M059J (cell line): ENCODE results near the gene PAM16. TPM values are rescaled to one million over a fixed set of nuclear protein-coding genes. Genes with fewer than 3 reads are reported as not detected.

Source experiments
- DNase-seq: peaks from one replicate; pipeline ENCODE4 v3.0.0-alpha.2; 2012; ENCODE audit warnings: low read depth
- total RNA-seq: library from RNA; depleted of rRNA; stranded (reverse); fragments of >200 nt; shearing (Covaris generic); gene quantifications from 2 replicates; pipeline ENCODE4 v1.2.3, GENCODE V29; 2014

Gene PAM16
- total RNA-seq, 1 experiment from 2014 or later = 38.6 TPM

DNA sequence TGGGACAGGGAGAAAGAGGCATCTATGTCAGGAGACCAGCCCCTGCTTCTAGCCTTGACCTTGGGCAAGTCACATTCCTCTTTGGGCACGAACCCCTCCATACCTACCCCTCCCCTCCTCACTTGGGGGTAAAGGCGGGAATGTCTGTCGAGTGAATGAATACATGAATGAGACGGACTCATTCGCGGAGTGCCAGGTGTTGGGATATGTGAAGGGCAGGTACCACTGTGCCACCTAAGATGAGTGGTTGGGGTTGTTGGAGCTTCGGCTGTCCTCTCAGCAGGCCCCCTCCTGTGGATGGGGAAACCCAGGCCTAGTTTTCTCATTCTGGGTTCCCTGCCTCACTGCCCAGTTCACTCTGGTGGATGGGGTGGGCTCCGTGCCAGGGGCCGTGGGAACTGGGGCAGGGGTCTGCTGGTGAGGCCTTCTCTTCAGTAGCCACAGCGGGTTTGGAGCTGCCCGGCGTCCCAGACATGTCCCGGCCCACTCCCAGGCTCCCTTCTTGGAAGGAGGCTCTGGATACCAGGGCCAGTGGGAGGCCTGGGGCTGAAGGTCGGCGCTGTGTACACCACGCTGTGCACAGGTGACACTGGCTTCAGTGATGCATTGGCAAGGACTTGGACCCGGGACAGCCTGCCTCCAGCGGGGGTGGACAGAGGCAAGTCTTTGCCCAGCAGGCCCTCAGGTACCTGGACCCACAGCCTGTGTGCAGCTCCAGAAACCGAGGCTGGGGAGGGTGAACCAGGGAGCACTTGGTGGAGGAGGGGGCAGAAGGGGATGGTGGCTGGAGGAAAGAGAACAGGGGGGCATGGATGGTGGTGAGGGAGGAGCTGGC, 29.6 kb downstream of the PAM16 start:
- DNase-seq = no peak

DNA sequence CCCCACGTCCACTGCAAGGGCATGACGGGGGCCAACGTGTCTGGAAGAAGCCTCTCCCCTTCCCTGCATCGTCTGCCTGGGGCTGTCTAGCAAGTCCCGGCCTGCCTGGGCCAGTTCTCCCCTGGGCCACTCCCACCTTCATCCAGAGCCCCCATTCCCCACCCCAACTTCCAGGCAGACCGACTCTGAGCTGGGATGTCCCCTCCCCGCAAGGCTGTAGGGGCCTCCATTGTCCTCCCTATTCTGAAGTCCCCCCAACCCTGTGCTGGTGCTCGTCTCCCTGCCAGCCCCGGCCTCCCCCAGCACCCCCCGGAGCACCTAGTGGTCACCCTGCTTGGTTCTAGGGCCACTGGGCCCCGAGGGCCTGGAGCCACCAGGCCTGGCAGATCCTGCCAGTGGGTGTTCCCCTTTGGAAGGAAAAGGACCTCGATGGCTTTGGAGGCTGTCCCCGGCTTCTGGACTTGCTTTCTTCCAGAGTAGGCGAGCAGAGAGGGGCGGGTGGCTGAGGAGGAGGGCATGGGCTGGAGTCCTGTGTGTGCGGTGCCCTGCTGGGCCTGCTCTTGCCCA, 30.5 kb downstream of the PAM16 start:
- no peak for DNase-seq

DNA sequence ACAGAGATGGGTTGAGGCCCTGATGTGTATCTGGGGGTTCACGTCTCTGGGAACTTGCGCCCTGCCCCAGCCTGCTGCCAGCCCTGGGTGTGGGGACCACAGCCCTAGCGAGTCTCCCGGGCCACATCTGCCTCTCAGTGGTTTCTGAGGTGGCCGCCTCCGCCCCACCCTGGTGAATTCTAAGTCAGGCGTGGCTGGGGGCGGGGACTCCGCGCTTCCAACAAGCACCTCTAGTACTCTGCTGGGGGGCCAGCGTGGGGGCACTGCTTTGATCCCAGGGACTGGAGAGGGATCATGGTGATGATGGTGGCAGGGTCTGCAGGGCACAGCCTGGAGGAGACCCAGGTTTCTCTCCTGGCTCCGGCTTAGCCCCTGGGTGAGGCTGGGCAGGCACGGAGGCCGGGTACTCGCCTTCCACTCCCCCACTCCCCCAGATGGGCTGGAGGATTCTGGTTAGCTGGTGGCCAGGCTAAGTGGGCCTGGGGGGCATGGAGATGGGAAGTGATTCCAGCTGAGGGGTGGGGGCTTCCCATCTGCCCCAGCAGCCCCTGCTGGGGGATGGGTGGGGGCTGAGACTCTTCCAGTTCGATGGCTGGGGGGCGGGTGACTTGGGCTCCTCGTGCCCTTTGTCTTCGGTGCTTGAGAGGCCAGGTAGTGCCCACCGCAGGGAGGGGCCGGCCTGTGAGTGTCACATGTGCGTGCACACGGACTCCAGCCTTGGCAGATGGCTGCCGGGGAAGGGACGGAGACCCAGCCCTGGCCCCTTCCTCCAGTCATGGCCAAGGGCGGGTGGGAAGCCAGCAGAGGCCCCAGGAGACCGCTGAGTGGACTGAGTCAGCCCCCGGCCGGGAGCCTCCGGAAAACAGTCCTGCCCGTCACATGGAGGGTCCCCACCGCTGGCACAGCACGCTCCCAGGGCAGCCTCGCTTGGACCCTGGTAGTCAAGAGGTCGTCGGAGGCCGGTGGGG, 31.4 kb downstream of the PAM16 start:
- DNase-seq = no peak

DNA sequence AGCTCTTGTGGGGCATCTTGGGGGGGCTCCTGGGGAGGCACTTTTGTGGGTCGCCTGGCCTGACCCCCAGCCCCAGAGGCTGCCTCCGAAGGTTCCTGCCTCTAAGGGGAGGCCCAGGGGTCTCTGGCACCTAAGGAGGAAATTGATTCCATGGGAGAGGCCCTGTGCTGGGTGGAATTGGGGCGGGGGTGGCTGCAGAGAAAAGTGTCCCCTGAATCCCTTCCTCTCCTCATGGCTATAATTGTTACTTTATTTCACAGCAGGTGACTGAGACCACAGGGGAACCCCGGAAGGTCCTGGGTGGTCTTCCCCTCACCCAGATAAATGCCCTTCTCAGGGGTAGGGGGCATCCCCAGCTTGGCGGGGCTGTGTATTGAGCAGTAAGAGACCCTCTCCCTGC, 32.2 kb downstream of the PAM16 start:
- no peak for DNase-seq

DNA sequence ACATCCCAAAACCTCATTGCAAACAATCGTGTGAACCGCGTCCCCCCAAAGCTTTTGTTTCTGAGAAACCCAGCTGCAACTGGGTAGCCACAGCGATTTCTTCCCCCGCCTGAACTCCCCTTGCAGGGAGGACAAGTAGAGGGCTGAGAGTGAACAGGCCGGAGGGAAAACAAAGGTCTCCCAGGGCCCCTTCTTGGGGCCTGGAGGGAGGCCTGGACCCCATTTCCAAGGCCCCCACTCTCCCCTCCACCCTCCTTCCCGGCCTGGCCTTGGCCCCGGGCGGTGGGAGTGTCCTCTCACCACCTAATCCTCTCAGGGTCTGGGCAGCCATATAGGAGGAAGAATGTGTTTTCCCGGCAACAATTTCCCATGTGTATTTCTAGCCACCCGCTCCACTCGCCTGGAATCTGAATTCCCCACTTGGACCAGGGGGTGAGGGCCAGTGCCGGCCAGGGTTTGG, 32.6 kb downstream of the PAM16 start:
- no peak for DNase-seq

DNA sequence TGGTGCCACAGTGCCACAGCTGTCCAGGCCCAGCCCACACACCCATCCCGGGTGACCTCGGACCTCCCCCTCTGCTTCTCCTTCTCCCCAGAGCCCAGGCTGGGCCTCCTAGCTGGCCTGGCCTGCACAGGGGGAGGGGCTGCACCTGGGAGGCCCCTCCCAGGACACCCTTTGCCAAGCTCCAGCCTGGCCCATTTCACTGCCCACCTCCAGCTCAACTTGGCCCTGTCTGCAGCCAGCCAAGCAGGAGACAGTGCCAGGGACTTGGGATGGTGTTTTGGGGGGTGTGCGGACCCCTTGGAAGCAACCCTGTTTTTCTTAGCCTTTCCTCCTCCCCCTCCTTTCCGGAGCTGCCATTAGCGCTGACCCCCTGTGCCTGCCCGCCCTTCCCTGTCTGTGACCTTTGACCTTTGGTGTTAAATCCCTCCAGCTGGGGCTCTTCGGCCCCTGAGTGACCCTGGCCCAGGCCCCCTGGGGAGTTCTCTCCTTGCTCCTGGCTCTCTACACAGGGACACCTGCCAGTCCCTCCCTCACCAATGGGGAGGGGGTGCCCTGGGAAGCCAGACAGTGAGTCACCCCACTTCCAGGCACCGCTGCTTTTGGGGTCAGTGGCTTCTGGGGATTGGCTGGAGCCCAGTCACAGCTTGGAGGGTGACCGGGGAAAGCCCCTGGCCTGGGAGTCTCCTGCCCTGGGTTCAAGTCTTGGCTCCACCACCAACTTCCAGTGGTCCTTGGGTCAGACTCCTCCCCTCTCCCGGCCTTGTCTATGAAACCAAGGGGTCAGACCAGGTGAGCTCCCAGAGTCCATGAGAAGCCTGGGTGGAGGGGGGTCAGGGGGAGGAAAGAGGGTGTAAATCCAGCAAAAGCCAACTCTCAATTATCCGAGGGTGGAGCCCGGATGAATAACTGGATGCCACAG, 33.3 kb downstream of the PAM16 start:
- peak; percentile 61 for DNase-seq

DNA sequence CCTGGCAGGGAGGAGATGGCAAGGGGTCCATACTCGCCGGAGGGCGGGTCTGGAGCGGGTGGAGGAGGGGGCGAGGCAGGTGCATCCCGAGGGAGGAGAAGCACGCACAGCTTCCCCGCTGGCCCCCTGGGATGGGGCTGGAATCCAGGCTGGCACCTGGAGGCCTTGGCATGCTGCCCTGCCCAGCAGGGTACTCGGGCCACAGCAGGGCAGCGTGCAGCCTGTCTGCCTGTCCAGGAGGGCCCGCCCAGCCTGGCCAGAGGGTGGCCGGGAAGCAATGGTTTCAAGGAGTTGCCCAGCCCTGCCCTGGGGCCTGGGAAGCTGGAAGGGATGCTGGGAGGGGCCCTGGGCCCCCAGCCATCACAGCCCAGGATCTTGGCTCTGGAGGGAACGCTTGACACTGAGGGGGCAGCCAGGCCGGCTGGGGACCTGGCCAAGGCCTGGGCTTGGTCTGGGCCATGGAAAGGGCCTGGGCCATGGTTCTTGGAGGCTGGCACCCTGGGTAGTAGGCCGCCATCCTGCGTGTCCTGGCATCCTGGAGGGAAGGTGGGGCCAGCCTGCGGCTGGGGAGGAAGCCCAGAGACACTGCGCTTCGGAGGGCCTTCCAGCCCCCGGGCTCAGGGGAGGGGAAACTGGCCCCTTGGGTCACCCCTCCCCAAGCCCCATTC, 34.1 kb downstream of the PAM16 start:
- DNase-seq = peak; percentile 81

DNA sequence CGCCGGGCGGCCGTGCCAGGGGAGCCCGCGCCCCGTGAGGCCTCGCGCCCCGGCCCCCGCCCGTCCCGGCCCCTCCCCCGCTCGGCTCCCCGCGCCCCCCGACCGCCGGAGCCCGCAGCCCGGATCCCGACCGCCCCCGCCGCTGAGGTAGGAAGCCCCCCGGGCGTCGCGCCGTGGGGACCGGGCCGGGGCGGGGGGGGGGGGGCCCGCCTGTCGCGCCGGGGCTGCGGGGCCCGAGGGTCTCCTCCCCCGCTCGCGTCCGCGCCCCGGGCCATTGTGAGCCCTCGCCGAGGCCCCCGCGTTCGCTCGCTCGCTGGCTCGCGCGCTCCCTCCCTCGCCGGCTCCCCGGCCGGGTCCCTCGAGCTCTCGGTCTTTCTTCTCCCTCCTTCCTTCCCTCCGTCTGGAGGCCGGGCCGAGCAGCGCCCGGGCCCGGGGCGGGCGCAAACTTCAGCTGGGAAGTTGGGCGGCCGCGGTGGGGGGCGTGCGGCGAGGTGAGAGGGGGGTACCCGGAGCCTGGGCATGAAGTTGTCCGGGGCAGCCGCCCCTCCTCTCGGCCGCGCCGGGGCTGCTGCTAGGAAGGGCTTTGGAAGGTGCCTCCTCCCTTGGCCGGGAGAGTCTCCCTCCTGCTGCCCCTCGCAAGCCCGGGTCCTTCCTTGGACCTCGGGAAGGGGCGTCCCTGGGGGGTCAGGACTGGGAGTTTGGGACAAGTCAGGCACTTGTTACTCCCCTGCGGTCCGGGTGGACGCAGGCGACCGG, 34.8 kb downstream of the PAM16 start:
- DNase-seq = peak; percentile 47

DNA sequence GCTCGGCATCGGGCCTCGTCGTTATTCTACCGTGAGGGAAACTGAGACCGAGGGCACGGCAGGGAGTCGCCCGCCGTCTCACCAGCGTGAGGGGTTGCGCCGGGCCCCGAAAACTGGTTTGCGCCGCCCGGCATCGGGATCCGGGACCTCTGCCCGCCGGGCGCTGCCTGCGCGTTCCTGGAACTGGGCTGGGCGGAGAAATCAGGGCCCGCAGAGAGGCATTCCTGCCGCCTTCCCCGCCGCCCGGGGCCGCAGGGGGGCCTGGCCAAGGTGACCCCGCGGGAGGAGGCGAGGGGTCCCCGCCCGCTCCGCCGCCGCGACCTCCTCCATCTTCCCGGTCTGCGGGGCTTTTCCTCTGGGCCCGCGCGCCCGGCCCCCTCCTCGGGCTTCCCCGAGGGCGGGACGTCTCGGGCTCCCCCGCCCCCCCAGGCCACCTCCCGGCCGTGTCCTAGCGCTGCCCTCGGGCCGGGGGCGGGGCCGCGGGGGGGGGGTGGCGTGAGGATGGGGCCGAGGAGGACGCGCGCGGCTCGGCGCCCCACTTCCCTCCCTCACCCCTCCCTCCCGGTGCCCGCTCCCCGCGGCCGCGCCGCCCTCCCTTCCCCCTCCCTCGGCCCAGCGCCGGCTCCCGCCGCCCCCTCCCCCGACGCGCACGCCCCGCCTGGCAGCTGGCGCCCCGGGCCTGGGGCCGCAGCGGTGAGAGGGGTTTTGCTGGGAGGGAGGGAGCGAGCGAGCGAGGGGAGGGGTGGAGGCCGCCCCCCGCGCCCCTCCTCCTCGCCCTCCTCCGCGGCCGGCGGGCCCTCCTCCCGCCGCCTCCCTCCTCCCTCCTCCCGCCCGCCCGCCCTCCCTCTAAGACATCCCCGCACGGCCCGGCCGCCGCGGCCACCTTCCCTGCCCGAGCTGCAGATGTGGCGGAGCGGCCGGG, 35.7 kb downstream of the PAM16 start, which contains the start of gene GLIS2:
Gene GLIS2 (plus strand): TSS at position 882 of the 922 bp plus-strand sequence. CDS start 16,214 bp downstream, outside the sequence.
- peak; percentile 69 for DNase-seq

DNA sequence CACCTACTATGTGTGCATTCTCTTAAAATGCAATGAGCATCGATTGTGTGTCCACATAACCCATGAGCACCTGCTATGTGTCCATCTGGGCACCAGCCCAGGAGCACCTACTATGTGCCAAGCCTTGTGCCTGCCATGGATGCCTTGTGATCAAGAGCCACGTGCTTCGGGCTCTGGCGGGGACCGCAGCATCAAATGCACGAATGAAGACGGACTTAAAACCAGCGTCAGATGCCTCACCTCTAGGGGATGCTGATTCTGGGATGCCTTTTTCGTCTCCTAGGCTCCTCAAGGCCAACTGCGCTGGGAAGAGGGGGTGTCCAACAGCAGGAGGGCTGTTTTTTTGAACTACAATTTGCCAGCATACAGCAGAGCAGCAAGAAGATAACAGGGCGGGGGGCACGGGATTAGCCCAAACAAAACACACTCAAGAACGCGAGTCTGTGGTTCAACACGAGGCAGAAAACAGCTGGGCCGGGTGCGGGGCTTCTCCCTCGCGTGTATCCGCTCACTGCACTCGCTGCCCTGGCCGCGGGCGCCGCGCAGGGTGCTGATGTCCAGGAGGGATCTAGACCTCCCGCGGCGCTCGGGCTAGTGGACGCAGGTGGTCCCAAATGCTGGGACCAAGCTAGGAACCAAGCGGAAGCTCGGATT, 36.5 kb downstream of the PAM16 start:
- peak; percentile 55 for DNase-seq

DNA sequence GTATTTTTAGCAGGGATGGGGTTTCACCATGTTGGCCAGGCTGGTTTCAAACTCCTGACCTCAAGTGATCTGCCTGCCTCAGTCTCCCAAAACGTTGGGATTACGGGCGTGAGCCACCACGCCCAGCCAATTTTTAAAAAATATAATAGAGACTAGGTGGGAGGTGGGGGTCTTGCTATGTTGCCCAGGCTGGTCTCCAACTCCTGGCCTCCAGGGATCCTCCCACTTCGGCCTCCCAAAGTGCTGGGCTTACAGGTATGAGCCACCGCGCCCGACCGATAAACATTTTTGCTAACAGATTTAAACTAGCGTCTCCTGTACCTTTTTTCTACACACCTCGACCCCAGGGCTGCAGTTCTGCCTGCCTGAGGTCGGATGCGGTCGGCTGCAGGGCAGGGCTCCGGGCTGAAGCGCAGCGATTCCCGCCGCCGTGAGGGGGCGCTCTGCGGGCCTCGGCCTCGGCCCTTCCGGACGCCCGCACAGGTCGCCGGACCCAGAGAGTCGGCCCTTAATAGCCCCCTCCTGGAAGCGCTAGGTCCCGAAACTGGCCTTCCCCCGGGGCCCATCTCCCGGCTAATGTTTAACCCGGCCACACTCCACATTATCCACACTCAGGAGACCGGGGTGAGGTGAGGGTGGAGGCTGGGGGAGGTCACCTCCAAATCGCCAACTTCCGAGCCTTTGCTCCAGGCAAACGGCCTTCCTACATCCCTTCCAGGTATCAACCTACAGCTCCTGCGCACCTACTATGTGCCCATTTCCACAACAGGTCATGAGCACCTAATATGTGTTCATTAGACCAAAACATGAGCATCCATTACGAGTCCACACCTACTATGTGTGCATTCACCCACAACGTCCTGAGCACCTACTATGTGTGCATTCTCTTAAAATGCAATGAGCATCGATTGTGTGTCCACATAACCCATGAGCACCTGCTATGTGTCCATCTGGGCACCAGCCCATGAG, 37.3 kb downstream of the PAM16 start:
- peak; percentile 24 for DNase-seq

DNA sequence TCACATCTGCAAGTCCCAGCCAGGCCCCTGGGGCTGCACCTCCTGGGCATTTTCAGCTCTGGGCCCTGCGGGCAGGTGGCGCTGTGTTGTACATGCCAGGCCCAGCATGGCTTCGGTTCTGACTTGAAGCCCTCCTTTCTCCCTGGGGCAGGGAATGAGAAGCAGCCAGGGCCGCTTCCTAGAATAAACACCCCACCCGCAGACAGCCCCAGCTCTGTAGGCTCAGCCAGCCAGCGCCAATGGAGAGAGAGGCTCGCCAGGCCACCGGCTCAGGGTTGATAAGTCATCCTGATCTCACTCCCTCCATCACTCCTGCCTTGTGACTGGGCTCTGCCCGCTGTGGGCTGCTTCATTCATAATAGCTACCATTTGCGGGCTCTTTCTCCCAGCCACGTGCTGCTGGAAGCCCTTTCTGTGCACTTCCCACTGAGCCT, 41.3 kb downstream of the PAM16 start:
- peak; percentile 87 for DNase-seq

DNA sequence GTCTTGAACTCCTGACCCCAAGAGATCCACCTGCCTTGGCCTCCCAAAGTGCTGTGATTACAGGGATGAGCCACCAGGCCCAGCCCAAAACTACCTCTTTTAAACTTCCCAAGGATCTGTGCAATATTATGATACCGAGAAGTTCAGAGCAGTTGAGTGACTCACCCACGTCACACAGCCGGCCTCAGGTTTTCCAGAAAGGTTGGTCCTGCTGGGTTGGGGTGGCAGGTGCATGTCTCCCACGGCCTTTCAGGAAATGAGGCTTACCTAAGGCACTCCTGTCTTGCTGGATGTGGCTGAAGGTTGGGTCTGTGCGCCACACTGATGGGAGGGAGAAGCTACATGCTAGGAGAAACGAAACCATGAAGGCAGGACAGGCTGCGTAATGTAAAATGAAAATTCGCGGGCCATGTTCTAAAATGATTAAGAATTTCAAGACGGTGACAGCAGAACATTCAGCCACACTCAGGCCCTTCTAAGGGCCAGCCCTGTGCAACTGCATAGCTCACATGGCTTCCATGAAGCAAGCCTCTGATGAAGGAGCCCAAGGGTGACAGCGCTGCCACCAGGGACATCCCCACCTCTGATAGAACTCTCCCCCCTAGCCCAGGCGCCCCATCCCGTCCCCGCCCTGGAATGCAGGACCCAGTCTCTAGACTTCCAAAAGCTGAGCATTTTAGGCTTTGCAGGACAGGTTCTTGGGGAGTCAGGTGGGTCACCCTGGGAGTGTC, 41.9 kb downstream of the PAM16 start:
- no peak for DNase-seq

DNA sequence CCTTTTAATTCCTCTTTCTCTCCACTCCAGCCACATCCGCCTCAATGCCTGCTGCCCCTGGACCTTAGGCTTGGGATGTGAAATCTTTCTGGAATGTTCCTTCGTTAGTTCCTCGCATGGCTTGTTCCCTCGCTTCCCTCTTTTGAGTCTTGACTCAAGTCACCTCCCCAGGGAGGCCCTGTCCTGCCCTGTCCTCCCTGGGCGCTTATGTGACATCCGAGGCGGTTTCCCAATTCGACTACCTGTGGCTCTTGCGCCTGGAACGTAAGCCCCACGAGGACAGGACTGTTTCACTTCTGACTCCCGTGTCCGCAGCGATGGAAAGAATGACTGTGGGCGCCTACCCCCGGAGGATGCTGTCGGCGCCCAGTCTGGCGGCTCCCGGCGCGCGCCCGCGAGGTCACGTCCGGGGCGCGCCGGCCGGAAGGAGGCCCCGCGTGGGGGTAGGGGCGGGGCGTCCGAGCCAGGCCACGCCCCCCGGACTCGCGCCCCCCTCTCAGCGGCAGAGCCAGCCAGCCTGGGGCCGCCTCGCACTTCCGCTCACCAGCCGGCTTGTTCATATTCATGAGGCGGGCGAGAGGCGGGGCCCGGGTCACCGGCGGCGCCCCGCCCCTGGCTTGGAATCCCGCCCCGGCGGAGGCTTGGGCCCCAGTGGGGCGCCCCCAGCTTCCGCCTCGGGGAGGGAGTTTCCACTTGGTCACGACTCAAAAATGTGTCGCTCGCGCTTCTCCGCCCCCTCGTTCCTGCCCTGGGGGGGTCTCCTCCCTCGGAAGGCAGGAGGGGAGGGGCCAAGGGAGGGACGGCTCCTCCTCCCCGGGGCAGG, 43.7 kb downstream of the PAM16 start:
- DNase-seq = peak; percentile 79
